22Rv1 (cell line): ENCODE measurements around the gene ZBTB11.

Experiments used
- H3K27ac ChIP-seq: fragments of 450-650 bp; 2 replicates; pipeline ENCODE4 v1.5.1; 2017
- ZFX ChIP-seq: fragments of 450-650 bp; IDR thresholded peaks from 2 replicates; pipeline ENCODE4 v1.6.1; 2017; ENCODE audit warnings: antibody characterized with exemption, borderline replicate concordance
- TF ChIP-seq, protein P1 (sequence below): fragments of 450-650 bp; IDR thresholded peaks from 2 replicates; pipeline ENCODE4 v1.5.1; 2017; ENCODE audit warnings: mild to moderate bottlenecking

Gene ZBTB11, protein sequence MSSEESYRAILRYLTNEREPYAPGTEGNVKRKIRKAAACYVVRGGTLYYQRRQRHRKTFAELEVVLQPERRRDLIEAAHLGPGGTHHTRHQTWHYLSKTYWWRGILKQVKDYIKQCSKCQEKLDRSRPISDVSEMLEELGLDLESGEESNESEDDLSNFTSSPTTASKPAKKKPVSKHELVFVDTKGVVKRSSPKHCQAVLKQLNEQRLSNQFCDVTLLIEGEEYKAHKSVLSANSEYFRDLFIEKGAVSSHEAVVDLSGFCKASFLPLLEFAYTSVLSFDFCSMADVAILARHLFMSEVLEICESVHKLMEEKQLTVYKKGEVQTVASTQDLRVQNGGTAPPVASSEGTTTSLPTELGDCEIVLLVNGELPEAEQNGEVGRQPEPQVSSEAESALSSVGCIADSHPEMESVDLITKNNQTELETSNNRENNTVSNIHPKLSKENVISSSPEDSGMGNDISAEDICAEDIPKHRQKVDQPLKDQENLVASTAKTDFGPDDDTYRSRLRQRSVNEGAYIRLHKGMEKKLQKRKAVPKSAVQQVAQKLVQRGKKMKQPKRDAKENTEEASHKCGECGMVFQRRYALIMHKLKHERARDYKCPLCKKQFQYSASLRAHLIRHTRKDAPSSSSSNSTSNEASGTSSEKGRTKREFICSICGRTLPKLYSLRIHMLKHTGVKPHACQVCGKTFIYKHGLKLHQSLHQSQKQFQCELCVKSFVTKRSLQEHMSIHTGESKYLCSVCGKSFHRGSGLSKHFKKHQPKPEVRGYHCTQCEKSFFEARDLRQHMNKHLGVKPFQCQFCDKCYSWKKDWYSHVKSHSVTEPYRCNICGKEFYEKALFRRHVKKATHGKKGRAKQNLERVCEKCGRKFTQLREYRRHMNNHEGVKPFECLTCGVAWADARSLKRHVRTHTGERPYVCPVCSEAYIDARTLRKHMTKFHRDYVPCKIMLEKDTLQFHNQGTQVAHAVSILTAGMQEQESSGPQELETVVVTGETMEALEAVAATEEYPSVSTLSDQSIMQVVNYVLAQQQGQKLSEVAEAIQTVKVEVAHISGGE

DNA sequence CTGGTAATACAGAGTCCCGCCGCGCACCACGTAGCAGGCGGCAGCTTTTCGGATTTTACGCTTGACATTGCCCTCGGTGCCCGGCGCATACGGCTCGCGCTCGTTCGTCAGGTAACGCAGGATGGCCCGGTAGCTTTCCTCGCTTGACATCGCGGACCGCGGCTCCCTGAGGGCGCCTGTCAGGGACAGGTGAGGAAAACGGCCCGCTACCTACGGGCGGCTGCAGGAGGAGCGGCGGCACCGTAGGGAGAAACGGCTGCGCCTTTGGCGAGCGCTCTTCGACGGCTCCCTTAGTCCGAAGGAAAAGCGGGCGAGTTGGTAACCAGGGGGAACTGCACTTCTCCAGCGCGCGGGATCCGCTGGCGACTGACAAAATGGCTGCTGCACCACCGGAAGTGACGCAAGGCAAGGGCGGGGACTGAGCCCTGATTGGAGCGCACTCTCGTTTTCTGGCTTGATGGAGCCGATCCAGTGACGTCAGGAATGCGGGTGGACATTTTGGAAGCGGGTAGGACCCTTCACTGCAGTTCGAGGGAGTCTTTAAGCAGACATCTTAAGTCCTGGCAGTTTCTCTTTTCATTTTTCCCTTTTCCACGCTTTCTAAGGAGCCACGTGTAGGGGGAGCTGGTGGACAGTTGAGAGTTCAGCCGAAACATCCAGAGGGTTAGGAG, at the start of gene ZBTB11:
Gene ZBTB11, minus strand, starts transcription at position 368 of the 671 bp plus-strand sequence. Its CDS starts 218 bp downstream, at position 150.
- peak within 1 kb of the TSS; percentile 95 for H3K27ac ChIP-seq

DNA sequence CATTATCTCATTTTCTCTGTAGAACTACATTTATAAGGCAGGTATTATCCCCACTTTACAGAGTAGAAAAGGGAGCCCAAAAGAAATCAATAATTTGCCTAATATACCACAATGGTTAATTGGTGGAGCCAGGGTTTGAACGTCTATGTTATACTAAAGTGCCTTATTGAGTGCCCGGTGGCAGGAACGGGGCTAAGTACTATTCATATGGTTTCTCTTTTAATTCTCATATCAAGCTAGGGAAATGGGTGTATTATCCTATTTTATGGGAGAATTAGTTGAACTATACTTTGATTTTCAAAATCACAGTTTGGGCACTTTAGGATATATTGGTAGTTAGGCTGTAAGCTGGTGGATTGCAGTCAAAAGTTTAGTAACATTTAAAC, 49.0 kb upstream of the ZBTB11 start:
- peak overlapping the region; percentile 86 for H3K27ac ChIP-seq
- TF ChIP-seq, protein P1, sequence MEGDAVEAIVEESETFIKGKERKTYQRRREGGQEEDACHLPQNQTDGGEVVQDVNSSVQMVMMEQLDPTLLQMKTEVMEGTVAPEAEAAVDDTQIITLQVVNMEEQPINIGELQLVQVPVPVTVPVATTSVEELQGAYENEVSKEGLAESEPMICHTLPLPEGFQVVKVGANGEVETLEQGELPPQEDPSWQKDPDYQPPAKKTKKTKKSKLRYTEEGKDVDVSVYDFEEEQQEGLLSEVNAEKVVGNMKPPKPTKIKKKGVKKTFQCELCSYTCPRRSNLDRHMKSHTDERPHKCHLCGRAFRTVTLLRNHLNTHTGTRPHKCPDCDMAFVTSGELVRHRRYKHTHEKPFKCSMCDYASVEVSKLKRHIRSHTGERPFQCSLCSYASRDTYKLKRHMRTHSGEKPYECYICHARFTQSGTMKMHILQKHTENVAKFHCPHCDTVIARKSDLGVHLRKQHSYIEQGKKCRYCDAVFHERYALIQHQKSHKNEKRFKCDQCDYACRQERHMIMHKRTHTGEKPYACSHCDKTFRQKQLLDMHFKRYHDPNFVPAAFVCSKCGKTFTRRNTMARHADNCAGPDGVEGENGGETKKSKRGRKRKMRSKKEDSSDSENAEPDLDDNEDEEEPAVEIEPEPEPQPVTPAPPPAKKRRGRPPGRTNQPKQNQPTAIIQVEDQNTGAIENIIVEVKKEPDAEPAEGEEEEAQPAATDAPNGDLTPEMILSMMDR, result no peak
- TF ChIP-seq ZFX, result no peak

More for the DNA sequence above, at the start of gene ZBTB11:
- no peak for TF ChIP-seq ZFX
- TF ChIP-seq, protein P1, result peak; percentile 69

DNA sequence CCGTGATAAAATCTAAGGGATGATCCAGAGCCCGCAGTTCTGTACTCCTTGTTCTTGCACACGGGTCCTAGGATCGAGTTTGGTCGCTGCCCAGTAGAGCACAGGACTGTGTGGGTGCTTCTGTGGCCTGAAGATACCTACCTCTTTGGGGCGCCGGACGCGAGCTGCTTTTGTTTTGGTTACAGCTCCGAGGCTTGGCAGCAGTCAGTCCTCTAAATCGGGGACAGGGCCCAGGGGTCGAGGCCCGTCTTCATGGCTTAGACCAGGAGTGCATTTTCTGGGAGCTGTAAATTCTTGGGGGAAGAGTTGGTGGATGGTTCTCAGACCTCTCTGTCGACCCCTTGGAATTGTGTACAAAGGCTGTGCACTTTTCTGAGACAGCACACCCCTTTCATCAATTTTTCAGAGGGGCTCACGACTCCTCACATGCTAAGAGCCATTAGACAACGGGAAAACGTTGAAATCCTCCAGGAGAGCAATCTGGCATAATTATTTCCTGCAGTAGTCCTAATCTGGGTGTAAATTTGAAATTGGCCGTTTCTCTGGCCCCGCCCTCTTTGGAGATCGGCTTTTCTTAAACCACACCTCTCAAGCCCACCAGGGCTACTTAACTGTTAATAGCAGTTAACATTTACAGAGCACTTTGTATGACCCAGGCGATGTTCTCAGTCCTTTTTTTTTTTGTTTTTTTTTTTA, 48.4 kb upstream of the ZBTB11 start:
- TF ChIP-seq, protein P1, result no peak
- peak overlapping the region; percentile 86 for H3K27ac ChIP-seq

DNA sequence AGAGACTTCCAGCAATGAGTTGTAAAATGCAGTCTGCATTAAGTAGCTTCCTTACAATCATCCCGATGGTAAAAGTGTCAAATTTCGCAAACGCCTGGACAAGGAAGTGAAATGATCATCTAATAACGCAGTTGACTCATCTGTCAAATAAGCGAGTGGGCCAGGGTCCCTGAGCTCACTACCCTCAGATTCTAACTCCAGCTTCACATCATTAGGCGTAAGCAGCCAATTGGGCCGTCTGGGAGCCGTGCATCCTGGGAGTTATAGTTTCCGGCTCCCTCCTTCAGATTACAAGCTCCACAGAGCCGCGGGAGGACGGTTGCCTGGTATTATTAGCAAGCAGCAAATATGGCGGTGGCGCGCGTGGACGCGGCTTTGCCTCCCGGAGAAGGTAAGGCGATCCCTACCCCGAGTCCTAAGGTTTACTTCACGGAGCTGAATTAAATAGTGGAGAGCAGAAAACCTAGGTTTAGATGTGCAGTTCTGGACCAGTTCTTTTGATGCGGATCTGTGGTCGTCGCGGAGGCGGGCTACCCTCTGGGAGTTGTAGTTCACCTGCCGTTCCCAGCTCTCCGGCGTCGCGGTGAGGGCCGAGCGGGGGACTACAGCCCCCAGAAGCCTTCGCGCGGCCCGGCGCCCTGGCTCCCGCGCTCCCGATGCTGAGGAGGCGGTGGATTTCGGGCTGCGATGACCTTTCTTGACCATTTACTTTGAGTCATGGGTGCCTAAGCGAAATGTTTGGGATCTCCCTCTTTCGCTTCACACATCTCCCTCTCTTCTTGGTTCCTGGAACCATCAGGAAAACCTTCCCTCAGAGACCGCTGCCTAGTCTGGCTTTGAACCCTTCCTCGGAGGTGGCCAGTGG, 47.6 kb upstream of the ZBTB11 start, which contains the start of gene CEP97:
Gene CEP97, plus strand, starts transcription at position 286 of the 865 bp plus-strand sequence. Its CDS starts 63 bp downstream, at position 349.
- peak within 1 kb of the TSS; percentile 86 for H3K27ac ChIP-seq
- TF ChIP-seq ZFX, result no peak
- TF ChIP-seq, protein P1, result no peak

DNA sequence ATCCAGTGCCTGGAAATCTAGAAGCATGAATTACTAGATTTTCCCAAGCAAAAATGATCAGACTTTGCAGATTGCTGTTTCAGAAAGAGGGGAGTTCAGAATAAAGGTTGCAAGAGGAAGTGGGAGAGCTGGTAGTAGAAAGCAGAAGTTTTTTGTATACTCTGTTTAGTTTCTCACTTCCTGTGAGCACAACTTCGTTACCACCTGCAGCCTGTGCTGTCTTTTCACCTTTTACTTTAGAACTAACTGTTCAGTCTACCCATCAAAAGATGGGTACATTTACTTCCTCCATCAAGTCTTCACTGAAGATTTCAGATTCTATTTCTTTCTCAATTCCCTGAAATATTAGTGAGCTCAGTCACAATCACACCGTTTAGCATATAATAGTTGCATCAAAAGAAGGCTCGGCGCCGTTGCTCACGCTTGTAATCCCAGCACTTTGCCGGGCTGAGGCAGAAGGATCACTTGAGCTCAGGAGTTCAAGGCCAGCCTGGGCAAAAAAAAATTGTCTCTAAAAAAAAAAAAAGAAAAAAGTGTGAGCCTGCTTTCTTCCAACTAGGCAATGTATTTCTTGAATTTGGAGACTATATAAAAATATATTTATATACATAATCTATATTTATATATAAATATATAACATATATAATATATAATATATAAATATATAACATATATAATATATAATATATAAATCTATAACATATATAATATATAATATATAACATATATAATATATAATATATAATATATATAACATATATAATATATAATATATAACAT, 45.7 kb upstream of the ZBTB11 start:
- TF ChIP-seq ZFX, result no peak
- TF ChIP-seq, protein P1, result no peak
- 0 out of 2 replicates have a peak overlapping the region, but pooled peaks have one; percentile 18 for H3K27ac ChIP-seq
